ENCODE results near the gene C1QB. TPM values are rescaled to one million over a fixed set of nuclear protein-coding genes. Genes with fewer than 3 reads are reported as not detected.

C1QB gene
- total and polyA plus RNA-seq, 2 experiments from 2014 or later: not detected

DNA sequence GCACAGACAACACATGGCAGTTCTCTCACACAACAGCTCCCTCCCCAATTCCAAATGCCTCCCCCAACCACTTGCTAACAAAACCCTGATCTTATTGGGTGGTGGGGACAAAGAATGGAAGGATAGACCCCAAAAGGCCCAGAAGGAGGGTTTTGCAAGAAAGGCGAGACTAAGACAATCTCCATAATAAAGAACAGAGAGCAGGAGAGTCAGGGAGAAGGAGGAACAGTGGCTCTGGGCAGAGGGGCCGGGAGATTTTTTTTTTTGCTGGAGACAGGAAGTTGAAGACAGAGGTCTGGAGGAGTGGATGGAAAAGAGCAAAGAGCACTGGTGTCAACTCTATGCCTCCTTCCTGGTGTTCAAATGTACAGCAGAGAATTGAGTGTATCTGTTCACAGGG lies 23.1 kb upstream of the C1QB start:
- Histone ChIP-seq H3K4me1 (ENCODE audit: insufficient read depth) (peaks cover 43% of the 10 kb centered on the region), H3K27ac (ENCODE audit: low read depth) (0 out of 2 replicates have a peak overlapping the region, but pooled peaks have one; percentile 29), H3K79me2 (replicated peaks; ENCODE audit: insufficient read depth) (no peaks in the 10 kb centered on the region), H3K9me2 (ENCODE audit: insufficient read depth) (no peaks in the 10 kb centered on the region), H2AFZ (peak overlapping the region; percentile 61), H4K20me1 (replicated peaks; ENCODE audit: insufficient read depth) (no peaks in the 10 kb centered on the region; the same call in 1 of the 2 replicates), H3K4me3 (no peak overlapping the region), H3F3A (replicated peaks; ENCODE audit: low read depth) (no peaks in the 10 kb centered on the region), H3K36me3 (ENCODE audit: insufficient read depth) (no peaks in the 10 kb centered on the region), H3K4me2 (peak overlapping the region; percentile 73), H3K27me3 (ENCODE audit: insufficient read depth) (no peaks in the 10 kb centered on the region)
- peaks cover 42% of the 10 kb centered on the region for H3K4me1 Mint-ChIP-seq
- no peaks in the 10 kb centered on the region for H3K9me3 Mint-ChIP-seq
- ATAC-seq: peak; percentile 35
- TF ChIP-seq REST (IDR thresholded peaks at IDR 0.05; ENCODE audit: unreplicated experiment): no peak
- TF ChIP-seq, protein P1, sequence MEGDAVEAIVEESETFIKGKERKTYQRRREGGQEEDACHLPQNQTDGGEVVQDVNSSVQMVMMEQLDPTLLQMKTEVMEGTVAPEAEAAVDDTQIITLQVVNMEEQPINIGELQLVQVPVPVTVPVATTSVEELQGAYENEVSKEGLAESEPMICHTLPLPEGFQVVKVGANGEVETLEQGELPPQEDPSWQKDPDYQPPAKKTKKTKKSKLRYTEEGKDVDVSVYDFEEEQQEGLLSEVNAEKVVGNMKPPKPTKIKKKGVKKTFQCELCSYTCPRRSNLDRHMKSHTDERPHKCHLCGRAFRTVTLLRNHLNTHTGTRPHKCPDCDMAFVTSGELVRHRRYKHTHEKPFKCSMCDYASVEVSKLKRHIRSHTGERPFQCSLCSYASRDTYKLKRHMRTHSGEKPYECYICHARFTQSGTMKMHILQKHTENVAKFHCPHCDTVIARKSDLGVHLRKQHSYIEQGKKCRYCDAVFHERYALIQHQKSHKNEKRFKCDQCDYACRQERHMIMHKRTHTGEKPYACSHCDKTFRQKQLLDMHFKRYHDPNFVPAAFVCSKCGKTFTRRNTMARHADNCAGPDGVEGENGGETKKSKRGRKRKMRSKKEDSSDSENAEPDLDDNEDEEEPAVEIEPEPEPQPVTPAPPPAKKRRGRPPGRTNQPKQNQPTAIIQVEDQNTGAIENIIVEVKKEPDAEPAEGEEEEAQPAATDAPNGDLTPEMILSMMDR (conservative IDR thresholded peaks at IDR 0.05; ENCODE audit: low read depth in 2 of 2): no peak
- no peak for TF ChIP-seq CREB1 (CRISPR knock-in tag; IDR thresholded peaks at IDR 0.05; ENCODE audit: low read depth)
- TF ChIP-seq ZNF462 (CRISPR knock-in tag; IDR thresholded peaks at IDR 0.05): no peak
- no peak for TF ChIP-seq JUNB (IDR thresholded peaks at IDR 0.05; ENCODE audit: unreplicated experiment)
- TF ChIP-seq ZNF331 (CRISPR knock-in tag; IDR thresholded peaks at IDR 0.05; ENCODE audit: low read depth): no peak
- TF ChIP-seq ZNF114 (CRISPR knock-in tag; IDR thresholded peaks at IDR 0.05): no peak
- TF ChIP-seq EZH2phosphoT487 (IDR thresholded peaks at IDR 0.05; ENCODE audit: unreplicated experiment): no peak
- TF ChIP-seq NANOG (IDR thresholded peaks at IDR 0.05; ENCODE audit: borderline replicate concordance): no peak
- no peak for TF ChIP-seq STAT1 (IDR thresholded peaks at IDR 0.05; ENCODE audit: unreplicated experiment)
- TF ChIP-seq EZH2 (IDR thresholded peaks at IDR 0.05; ENCODE audit: low read depth, unreplicated experiment): no peak
- TF ChIP-seq ETS1 (IDR thresholded peaks at IDR 0.05): no peak
- no peak for TF ChIP-seq POLR2AphosphoS5 (IDR thresholded peaks at IDR 0.05; ENCODE audit: low read depth)
- peaks cover 14% of the 10 kb centered on the region for H3K27me3 Mint-ChIP-seq (ENCODE audit: insufficient read depth, low read depth, poor library complexity)
- H3K4me3 Mint-ChIP-seq: peak overlapping the region; percentile 38; the same call in 2 of the 3 replicates
- peak overlapping the region; percentile 76; the same call in 1 of the 2 replicates for H3K27ac Mint-ChIP-seq
- peak; percentile 58 for DNase-seq (ENCODE audit: low spot score)
- no peaks in the 10 kb centered on the region for H3K36me3 Mint-ChIP-seq (ENCODE audit: low read depth)

All from GM23338 (cell line).